PC-3 (cell line): ENCODE data around the gene MYO5B.

ENCODE experiments used
- CTCF ChIP-seq: fragments of 300-600 bp; sonication (generic); conservative IDR thresholded peaks from 2 replicates; pipeline ENCODE4 v1.5.1; 2017; ENCODE audit warnings: antibody characterized with exemption, low read depth, mild to moderate bottlenecking, low read length
- EZH2 ChIP-seq: fragments of 300-600 bp; sonication (generic); IDR thresholded peaks from one replicate; pipeline ENCODE4 v1.6.1; 2017; ENCODE audit warnings: antibody characterized with exemption, mild to moderate bottlenecking, low read length; ENCODE audit not compliant: unreplicated experiment
- EZH2phosphoT487 ChIP-seq: fragments of 300-600 bp; sonication (generic); IDR thresholded peaks from 2 replicates; pipeline ENCODE4 v1.6.1; 2018; ENCODE audit warnings: mild to moderate bottlenecking, antibody characterized with exemption, low read length, borderline replicate concordance

GRCh38 chr18:49859021-49859359 is 336.0 kb downstream of the MYO5B start:
- TF ChIP-seq CTCF (no peak), EZH2phosphoT487 (no peak), EZH2 (no peak)
